GM19395 (cell line): ENCODE measurements around the gene ATF6.
A peak's percentile ranks its signal among the peaks of the same experiment; 100 is the strongest.
"Not testable (repeated sequence)": the region's sequence is repeated elsewhere in the genome, so short reads cannot be mapped to it uniquely, and the experiment has no call there.

ENCODE experiments used
- ATAC-seq: cut with Tn5 transposase; IDR thresholded peaks from one replicate; pipeline ENCODE4 v1.9.1; 2021; ENCODE audit warnings: mild to moderate bottlenecking, moderate library complexity; ENCODE audit not compliant: unreplicated experiment

Gene ATF6

GRCh38 chr1:161766102-161766981, at the start of gene ATF6:
Gene ATF6 (plus strand): TSS chr1:161766320. CDS start chr1:161766361, 41 bp downstream.
- ATAC-seq: peak; percentile 71

GRCh38 chr1:161718559-161719324, 47.4 kb upstream of the ATF6 start:
- ATAC-seq: peak; percentile 69

- ATAC-seq: peak; percentile 62
These were observed 46.9 kb upstream of the ATF6 start for GRCh38 chr1:161719325-161719611.

- ATAC-seq: no peak
These were observed 45.7 kb upstream of the ATF6 start for GRCh38 chr1:161720422-161720821.

- ATAC-seq: no peak
These were observed 45.0 kb upstream of the ATF6 start, which contains the start of gene FCRLB for GRCh38 chr1:161720956-161721737. Gene FCRLB (plus strand): TSS chr1:161721544. CDS start chr1:161722673, 1,129 bp downstream.

GRCh38 chr1:161721738-161722343, 44.3 kb upstream of the ATF6 start:
- no peak for ATAC-seq

GRCh38 chr1:161722406-161722805, 43.7 kb upstream of the ATF6 start:
- ATAC-seq: no peak

- ATAC-seq: no peak
These were observed 42.5 kb upstream of the ATF6 start for GRCh38 chr1:161723459-161724141.

GRCh38 chr1:161725258-161725907, 40.7 kb upstream of the ATF6 start:
- not testable (repeated sequence) for ATAC-seq

- peak; percentile 30 for ATAC-seq
These were observed 40.1 kb upstream of the ATF6 start for GRCh38 chr1:161725908-161726472.

- peak; percentile 59 for ATAC-seq
These were observed 39.5 kb upstream of the ATF6 start for GRCh38 chr1:161726473-161727255.

GRCh38 chr1:161727256-161727924, 38.7 kb upstream of the ATF6 start:
- peak; percentile 17 for ATAC-seq

- no peak for ATAC-seq
These were observed 37.5 kb upstream of the ATF6 start for GRCh38 chr1:161728376-161729226.

GRCh38 chr1:161730050-161730564, 36.0 kb upstream of the ATF6 start:
- no peak for ATAC-seq

GRCh38 chr1:161731241-161731640, 34.9 kb upstream of the ATF6 start:
- ATAC-seq: no peak

GRCh38 chr1:161731981-161732718, 34.0 kb upstream of the ATF6 start:
- ATAC-seq: no peak
